Tibial nerve (tissue), 3 donors: ENCODE measurements around the gene FRY.

ENCODE experiments used
- POLR2A ChIP-seq, 2 donors: fragments of 450-650 bp; IDR thresholded peaks; one replicate each; pipeline ENCODE4 v1.6.1; 2017; ENCODE audit warnings: antibody characterized with exemption in 2 of 2, mild to moderate bottlenecking in 2 of 2, moderate library complexity in 2 of 2
- TF ChIP-seq, protein P1 (sequence below), 5 experiments: fragments of 200-600 bp in 3 of 5; fragments of 450-650 bp in 2 of 5; sonication (generic) in 3 of 5; IDR thresholded peaks; one replicate each; pipeline ENCODE4 v1.5.1; 2016 to 2019; ENCODE audit warnings: antibody characterized with exemption in 5 of 5, mild to moderate bottlenecking in 3 of 5, moderate library complexity in 2 of 5

DNA sequence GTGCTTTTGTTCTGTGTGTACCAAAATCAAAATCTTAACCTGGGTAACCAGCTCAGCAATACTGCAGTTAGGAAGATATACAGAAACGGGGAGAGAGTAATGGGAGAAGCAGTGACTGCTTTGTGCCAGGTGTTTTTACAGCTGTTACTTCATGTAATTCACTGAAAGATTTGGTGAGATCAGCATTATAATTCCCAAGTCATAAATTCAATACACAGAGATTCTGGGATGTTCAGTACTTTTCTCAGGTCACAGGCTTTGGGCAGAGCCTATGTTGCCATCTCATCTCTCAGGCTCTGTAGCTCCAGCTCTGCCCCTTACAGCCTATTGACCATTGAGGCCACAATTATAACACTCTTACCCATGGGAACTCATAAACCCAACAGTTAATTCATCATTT is 145.1 kb downstream of the FRY start:
- no peak for TF ChIP-seq POLR2A (IDR thresholded peaks at IDR 0.05)
- TF ChIP-seq, protein P1, sequence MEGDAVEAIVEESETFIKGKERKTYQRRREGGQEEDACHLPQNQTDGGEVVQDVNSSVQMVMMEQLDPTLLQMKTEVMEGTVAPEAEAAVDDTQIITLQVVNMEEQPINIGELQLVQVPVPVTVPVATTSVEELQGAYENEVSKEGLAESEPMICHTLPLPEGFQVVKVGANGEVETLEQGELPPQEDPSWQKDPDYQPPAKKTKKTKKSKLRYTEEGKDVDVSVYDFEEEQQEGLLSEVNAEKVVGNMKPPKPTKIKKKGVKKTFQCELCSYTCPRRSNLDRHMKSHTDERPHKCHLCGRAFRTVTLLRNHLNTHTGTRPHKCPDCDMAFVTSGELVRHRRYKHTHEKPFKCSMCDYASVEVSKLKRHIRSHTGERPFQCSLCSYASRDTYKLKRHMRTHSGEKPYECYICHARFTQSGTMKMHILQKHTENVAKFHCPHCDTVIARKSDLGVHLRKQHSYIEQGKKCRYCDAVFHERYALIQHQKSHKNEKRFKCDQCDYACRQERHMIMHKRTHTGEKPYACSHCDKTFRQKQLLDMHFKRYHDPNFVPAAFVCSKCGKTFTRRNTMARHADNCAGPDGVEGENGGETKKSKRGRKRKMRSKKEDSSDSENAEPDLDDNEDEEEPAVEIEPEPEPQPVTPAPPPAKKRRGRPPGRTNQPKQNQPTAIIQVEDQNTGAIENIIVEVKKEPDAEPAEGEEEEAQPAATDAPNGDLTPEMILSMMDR (IDR thresholded peaks at IDR 0.05), result no peak
